OCI-LY7 (cell line): Measurements from ENCODE around the gene ADRA2B. TPM values are rescaled to one million over a fixed set of nuclear protein-coding genes. Genes with fewer than 3 reads are reported as not detected.
"Not testable (repeated sequence)": the region's sequence is repeated elsewhere in the genome, so short reads cannot be mapped to it uniquely, and the experiment has no call there.

Experiments used
- BruUV-seq: library from RNA; stranded (reverse); fragments of 400-500 nt; replicated peaks from 2 replicates; lab custom pipeline; 2021; lab: Mats Ljungman, UMichigan
- CTCF ChIA-PET: fragments of 300-600 bp; sonication (Branson Sonifier 250); formaldehyde crosslinking; loops from one replicate; lab custom pipeline; 2022; ENCODE audit warnings: antibody characterized with exemption; ENCODE audit not compliant: unreplicated experiment; lab: Charles Lee
- POLR2A ChIA-PET: fragments of 300-600 bp; sonication (Branson Sonifier 250); formaldehyde crosslinking; loops from one replicate; lab custom pipeline; 2022; ENCODE audit warnings: antibody characterized with exemption; lab: Charles Lee
- DNase-seq: peaks from one replicate; pipeline ENCODE4 v3.0.0-alpha.2; 2015; ENCODE audit warnings: low spot score
- H2AFZ ChIP-seq: fragments of 200-600 bp; sonication (generic), shearing (Covaris generic); 2 replicates; pipeline ENCODE4 v1.6.1; 2014; ENCODE audit warnings: mild to moderate bottlenecking, antibody characterized with exemption, low read length, moderate library complexity
- H3K27ac ChIP-seq: fragments of 200-600 bp; sonication (generic); 2 replicates; pipeline ENCODE4 v1.5.1; 2014; ENCODE audit warnings: mixed run types, low read depth, mild to moderate bottlenecking, moderate library complexity, low read length, inconsistent platforms; ENCODE audit not compliant: poor library complexity, severe bottlenecking
- H3K36me3 ChIP-seq: fragments of 200-600 bp; sonication (generic); 2 replicates; pipeline ENCODE4 v1.6.1; 2014; ENCODE audit warnings: mild to moderate bottlenecking, antibody characterized with exemption, low read length, moderate library complexity, mixed read lengths; ENCODE audit not compliant: insufficient read depth
- H3K4me1 ChIP-seq: fragments of 200-600 bp; sonication (generic); 2 replicates; pipeline ENCODE4 v1.5.1; 2014; ENCODE audit warnings: mild to moderate bottlenecking, low read length; ENCODE audit not compliant: insufficient read depth, poor library complexity, severe bottlenecking
- H3K4me2 ChIP-seq: fragments of 200-600 bp; sonication (generic); 2 replicates; pipeline ENCODE4 v1.6.1; 2014; ENCODE audit warnings: mild to moderate bottlenecking, low read length
- H3K4me3 ChIP-seq: fragments of 200-600 bp; sonication (generic); 2 replicates; pipeline ENCODE4 v1.5.1; 2014; ENCODE audit warnings: mild to moderate bottlenecking, low read depth, low read length; ENCODE audit not compliant: poor library complexity, severe bottlenecking
- H3K79me2 ChIP-seq: fragments of 200-600 bp; sonication (generic); 2 replicates; pipeline ENCODE4 v1.6.1; 2016; ENCODE audit warnings: low read depth, mild to moderate bottlenecking, low read length, moderate library complexity, mixed read lengths; ENCODE audit not compliant: insufficient read depth
- H3K9me2 ChIP-seq: fragments of 200-600 bp; sonication (generic); 2 replicates; pipeline ENCODE4 v1.6.1; 2016; ENCODE audit warnings: mild to moderate bottlenecking, low read length, mixed read lengths; ENCODE audit not compliant: insufficient read depth
- H3K9me3 ChIP-seq: fragments of 200-600 bp; sonication (generic); 2 replicates; pipeline ENCODE4 v1.6.1; 2014; ENCODE audit warnings: mild to moderate bottlenecking, mixed run types, low read length, mixed read lengths
- H4K20me1 ChIP-seq: fragments of 200-600 bp; sonication (generic); 2 replicates; pipeline ENCODE4 v1.6.1; 2014; ENCODE audit warnings: mild to moderate bottlenecking, antibody characterized with exemption, low read length, moderate library complexity, mixed read lengths; ENCODE audit not compliant: insufficient read depth
- EZH2phosphoT487 ChIP-seq: fragments of 200-600 bp; sonication (generic); IDR thresholded peaks from 2 replicates; pipeline ENCODE4 v1.6.1; 2018; ENCODE audit warnings: low read depth, borderline replicate concordance, mild to moderate bottlenecking, mixed run types, antibody characterized with exemption, low read length, moderate library complexity, mixed read lengths
- intact Hi-C: fragments of 100-400 bp; cut with micrococcal nuclease; formaldehyde crosslinking; loops from one replicate; pipeline ENCODE4 v1.10.0; 2022; ENCODE audit not compliant: unreplicated experiment
- total RNA-seq, 2 experiments: library from RNA; depleted of rRNA in 1 of 2; stranded (reverse); fragments of >200 nt in 1 of 2; shearing (Covaris generic) in 1 of 2; gene quantifications; 2 replicates each; pipeline ENCODE4 v1.2.3, GENCODE V29; 2014 to 2022
- TF ChIP-seq, protein P1 (sequence below): fragments of 200-600 bp; sonication (generic); conservative IDR thresholded peaks from 2 replicates; pipeline ENCODE4 v1.5.1; 2014; ENCODE audit warnings: mild to moderate bottlenecking, antibody characterized with exemption, low read length, moderate library complexity, mixed read lengths

Gene ADRA2B
- total RNA-seq, 2 experiments from 2014 or later, result 0.06 to 0.11 TPM

GRCh38 chr2:96073170-96073775, 43.1 kb downstream of the ADRA2B start:
- DNase-seq, result no peak
- H2AFZ ChIP-seq, result no peak overlapping the region
- no TSS peak for BruUV-seq
- H3K4me2 ChIP-seq, result no peak overlapping the region
- H3K36me3 ChIP-seq, result no peaks in the 10 kb centered on the region
- CTCF ChIA-PET, result no interaction called here
- no peak overlapping the region for H3K27ac ChIP-seq
- H3K79me2 ChIP-seq, result no peaks in the 10 kb centered on the region
- no peak for TF ChIP-seq EZH2phosphoT487
- TF ChIP-seq, protein P1, sequence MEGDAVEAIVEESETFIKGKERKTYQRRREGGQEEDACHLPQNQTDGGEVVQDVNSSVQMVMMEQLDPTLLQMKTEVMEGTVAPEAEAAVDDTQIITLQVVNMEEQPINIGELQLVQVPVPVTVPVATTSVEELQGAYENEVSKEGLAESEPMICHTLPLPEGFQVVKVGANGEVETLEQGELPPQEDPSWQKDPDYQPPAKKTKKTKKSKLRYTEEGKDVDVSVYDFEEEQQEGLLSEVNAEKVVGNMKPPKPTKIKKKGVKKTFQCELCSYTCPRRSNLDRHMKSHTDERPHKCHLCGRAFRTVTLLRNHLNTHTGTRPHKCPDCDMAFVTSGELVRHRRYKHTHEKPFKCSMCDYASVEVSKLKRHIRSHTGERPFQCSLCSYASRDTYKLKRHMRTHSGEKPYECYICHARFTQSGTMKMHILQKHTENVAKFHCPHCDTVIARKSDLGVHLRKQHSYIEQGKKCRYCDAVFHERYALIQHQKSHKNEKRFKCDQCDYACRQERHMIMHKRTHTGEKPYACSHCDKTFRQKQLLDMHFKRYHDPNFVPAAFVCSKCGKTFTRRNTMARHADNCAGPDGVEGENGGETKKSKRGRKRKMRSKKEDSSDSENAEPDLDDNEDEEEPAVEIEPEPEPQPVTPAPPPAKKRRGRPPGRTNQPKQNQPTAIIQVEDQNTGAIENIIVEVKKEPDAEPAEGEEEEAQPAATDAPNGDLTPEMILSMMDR, result no peak
- no peaks in the 10 kb centered on the region; the same call in 1 of the 2 replicates for H4K20me1 ChIP-seq
- POLR2A ChIA-PET, result no interaction called here
- no peaks in the 10 kb centered on the region for H3K9me2 ChIP-seq
- H3K9me3 ChIP-seq, result 0 out of 2 replicates have a peak, but pooled peaks cover 4% of the 10 kb centered on the region
- H3K4me1 ChIP-seq, result no peaks in the 10 kb centered on the region
- H3K4me3 ChIP-seq, result no peak overlapping the region
- intact Hi-C loops, result no loop called here

DNA sequence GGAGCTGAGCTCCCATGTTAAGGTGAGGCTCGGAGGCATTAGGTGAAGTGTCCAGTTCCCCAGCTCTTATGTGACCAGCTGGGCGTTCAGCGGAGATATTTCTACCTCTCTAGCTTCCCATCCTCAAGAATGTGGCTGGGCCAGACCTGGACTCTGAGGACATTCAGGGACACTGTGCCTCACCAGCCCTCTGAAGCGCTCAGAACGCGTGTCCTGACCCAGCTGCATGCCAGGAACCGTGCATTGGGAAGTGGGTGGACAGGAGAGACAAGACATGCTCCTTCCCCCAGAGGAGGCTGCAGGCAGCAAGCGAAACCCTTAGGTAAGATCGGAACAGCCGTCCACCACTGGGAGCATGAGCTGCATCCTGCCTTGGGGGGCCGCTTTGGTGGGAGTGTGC, 43.6 kb downstream of the ADRA2B start:
- Histone ChIP-seq H3K36me3 (no peaks in the 10 kb centered on the region), H3K79me2 (no peaks in the 10 kb centered on the region), H3K4me2 (no peak overlapping the region), H3K9me3 (0 out of 2 replicates have a peak, but pooled peaks cover 4% of the 10 kb centered on the region), H3K9me2 (no peaks in the 10 kb centered on the region), H3K4me3 (no peak overlapping the region), H2AFZ (no peak overlapping the region), H4K20me1 (no peaks in the 10 kb centered on the region; the same call in 1 of the 2 replicates), H3K27ac (no peak overlapping the region), H3K4me1 (no peaks in the 10 kb centered on the region)
- POLR2A ChIA-PET, result no interaction called here
- CTCF ChIA-PET, result no interaction called here
- no peak for DNase-seq
- TF ChIP-seq EZH2phosphoT487, result no peak
- TF ChIP-seq, protein P1, result no peak
- intact Hi-C loops, result no loop called here
- BruUV-seq, result no TSS peak

DNA sequence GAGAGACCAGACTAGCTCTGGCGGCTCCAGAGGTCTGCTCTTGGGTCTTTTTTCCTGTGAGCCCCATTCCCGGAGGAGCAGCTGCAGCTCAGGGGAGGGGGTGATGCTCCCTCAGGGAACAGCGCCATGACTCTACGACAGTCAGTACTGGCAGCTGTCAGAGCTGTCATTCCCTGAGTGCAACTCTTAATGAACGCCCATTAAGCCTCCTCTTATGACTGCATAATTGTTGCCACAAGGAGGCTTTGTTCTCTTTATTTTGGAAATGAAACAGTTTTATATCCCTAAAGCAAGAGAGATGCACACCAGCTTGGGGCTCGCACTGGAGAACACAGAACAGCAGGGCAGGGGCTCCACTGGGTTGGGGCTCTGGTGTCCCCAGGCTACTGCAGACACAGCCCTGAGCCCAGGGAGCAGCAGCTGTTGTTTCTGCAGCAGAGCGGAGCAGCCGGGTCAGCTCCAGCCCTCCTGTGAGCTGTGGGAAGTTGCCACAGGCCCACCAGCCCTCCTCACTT, 44.3 kb downstream of the ADRA2B start:
- intact Hi-C loops, H2AFZ ChIP-seq, H3K9me2 ChIP-seq, H3K4me3 ChIP-seq, H3K4me1 ChIP-seq, H4K20me1 ChIP-seq, H3K4me2 ChIP-seq, POLR2A ChIA-PET, DNase-seq, H3K27ac ChIP-seq, CTCF ChIA-PET, H3K79me2 ChIP-seq, BruUV-seq, H3K9me3 ChIP-seq, H3K36me3 ChIP-seq: not testable (repeated sequence)

GRCh38 chr2:96071087-96071976, 45.0 kb downstream of the ADRA2B start:
- CTCF ChIA-PET, POLR2A ChIA-PET: not testable (repeated sequence)

More at GRCh38 chr2:96071087-96071976, 45.0 kb downstream of the ADRA2B start:
- H4K20me1 ChIP-seq, H3K36me3 ChIP-seq, H3K79me2 ChIP-seq, H3K4me3 ChIP-seq, DNase-seq, intact Hi-C loops, H3K4me1 ChIP-seq, H3K4me2 ChIP-seq, H2AFZ ChIP-seq, H3K9me3 ChIP-seq, H3K27ac ChIP-seq, H3K9me2 ChIP-seq, BruUV-seq: not testable (repeated sequence)
